Measurements from ENCODE around the gene C1QA.

DNA sequence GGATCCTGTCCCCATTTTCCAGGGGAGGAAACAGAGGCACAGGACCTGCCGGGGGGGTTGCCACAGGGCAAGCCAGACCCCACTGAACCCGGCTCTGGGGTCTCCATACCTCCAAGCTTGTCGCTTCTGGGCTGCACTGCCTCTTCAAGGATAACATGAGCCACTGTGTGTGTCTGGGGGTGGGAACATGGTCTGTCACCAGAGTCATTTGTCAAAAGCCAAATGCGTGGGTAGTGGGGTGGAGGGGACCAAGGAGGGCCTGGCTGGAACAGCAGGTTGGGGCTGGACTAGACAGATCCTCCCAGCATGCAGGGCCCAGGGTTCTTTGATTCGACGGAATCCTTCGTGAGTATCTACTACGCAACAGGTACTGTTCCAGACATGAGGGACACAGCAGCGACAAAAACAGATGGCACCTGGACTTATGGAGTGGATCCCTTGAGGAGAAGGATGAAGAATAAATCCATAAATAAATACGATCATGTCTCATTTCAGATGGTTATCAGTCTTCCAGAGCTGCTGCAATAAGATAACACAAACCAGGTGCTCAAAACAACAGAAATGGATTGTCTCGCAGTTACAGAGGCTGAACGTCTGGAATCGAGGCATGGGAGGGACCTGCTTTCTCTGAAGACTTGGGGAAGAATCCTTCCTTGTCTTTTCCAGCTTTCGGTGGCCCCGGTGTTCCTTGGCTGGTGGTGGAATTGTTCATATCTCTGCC, 45.3 kb downstream of the C1QA start:
- TF ChIP-seq, protein P1, sequence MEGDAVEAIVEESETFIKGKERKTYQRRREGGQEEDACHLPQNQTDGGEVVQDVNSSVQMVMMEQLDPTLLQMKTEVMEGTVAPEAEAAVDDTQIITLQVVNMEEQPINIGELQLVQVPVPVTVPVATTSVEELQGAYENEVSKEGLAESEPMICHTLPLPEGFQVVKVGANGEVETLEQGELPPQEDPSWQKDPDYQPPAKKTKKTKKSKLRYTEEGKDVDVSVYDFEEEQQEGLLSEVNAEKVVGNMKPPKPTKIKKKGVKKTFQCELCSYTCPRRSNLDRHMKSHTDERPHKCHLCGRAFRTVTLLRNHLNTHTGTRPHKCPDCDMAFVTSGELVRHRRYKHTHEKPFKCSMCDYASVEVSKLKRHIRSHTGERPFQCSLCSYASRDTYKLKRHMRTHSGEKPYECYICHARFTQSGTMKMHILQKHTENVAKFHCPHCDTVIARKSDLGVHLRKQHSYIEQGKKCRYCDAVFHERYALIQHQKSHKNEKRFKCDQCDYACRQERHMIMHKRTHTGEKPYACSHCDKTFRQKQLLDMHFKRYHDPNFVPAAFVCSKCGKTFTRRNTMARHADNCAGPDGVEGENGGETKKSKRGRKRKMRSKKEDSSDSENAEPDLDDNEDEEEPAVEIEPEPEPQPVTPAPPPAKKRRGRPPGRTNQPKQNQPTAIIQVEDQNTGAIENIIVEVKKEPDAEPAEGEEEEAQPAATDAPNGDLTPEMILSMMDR (conservative IDR thresholded peaks at IDR 0.05; ENCODE audit: low read depth, low read length), result no peak
- TF ChIP-seq BHLHE40 (IDR thresholded peaks at IDR 0.05; ENCODE audit: low read depth, low read length), result no peak
- TF ChIP-seq MXI1 (IDR thresholded peaks at IDR 0.05; ENCODE audit: borderline replicate concordance, low read depth, low read length), result no peak
- TF ChIP-seq POLR2A (IDR thresholded peaks at IDR 0.05; ENCODE audit: low read depth, low read length), result no peak
- no peak for TF ChIP-seq FOS (IDR thresholded peaks at IDR 0.05; ENCODE audit: low read depth, low read length)
- no peak for TF ChIP-seq CEBPB (IDR thresholded peaks at IDR 0.05; ENCODE audit: low read depth, low read length)
- TF ChIP-seq, protein P2, sequence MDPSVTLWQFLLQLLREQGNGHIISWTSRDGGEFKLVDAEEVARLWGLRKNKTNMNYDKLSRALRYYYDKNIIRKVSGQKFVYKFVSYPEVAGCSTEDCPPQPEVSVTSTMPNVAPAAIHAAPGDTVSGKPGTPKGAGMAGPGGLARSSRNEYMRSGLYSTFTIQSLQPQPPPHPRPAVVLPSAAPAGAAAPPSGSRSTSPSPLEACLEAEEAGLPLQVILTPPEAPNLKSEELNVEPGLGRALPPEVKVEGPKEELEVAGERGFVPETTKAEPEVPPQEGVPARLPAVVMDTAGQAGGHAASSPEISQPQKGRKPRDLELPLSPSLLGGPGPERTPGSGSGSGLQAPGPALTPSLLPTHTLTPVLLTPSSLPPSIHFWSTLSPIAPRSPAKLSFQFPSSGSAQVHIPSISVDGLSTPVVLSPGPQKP (IDR thresholded peaks at IDR 0.05; ENCODE audit: borderline replicate concordance, low read depth, low read length), result no peak
- no peak for TF ChIP-seq MAZ (IDR thresholded peaks at IDR 0.05; ENCODE audit: borderline replicate concordance, low read depth, low read length)
- no peak for TF ChIP-seq CHD1 (IDR thresholded peaks at IDR 0.05; ENCODE audit: low read depth, low read length)
- no peak for TF ChIP-seq RAD21 (IDR thresholded peaks at IDR 0.05; ENCODE audit: low read length)
- TF ChIP-seq, protein P3, sequence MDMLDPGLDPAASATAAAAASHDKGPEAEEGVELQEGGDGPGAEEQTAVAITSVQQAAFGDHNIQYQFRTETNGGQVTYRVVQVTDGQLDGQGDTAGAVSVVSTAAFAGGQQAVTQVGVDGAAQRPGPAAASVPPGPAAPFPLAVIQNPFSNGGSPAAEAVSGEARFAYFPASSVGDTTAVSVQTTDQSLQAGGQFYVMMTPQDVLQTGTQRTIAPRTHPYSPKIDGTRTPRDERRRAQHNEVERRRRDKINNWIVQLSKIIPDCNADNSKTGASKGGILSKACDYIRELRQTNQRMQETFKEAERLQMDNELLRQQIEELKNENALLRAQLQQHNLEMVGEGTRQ (IDR thresholded peaks at IDR 0.05; ENCODE audit: low read depth, low read length), result no peak
- no peak for TF ChIP-seq SMC3 (IDR thresholded peaks at IDR 0.05; ENCODE audit: low read depth, low read length)
- no peak for TF ChIP-seq RFX5 (IDR thresholded peaks at IDR 0.05; ENCODE audit: low read depth, low read length)
- TF ChIP-seq RCOR1 (IDR thresholded peaks at IDR 0.05; ENCODE audit: insufficient replicate concordance, low read length), result no peak

All from IMR-90 (cell line).